CD14-positive monocyte (primary cell): ENCODE results near the gene APOA1. TPM values are rescaled to one million over a fixed set of nuclear protein-coding genes. Genes with fewer than 3 reads are reported as not detected.

ENCODE experiments used
- DNase-seq, 3 donors: peaks; one replicate each; pipeline ENCODE4 v3.0.0-alpha.2; 2011 to 2022
- H2AFZ ChIP-seq: 2 replicates; pipeline ENCODE4 v1.6.0; 2012; ENCODE audit warnings: mild to moderate bottlenecking, low read depth, low read length, inconsistent platforms; ENCODE audit not compliant: insufficient read depth, poor library complexity, severe bottlenecking
- H3K27ac ChIP-seq, 2 donors: 1 replicate in 1 of 2; 2 replicates in 1 of 2; pipeline ENCODE4 v1.5.1; 2012 to 2013; ENCODE audit warnings: low read length in 2 of 2, control low read depth in 1 of 2, inconsistent platforms in 1 of 2, low read depth in 1 of 2, mild to moderate bottlenecking in 1 of 2
- H3K27me3 ChIP-seq, 2 donors: one replicate each; pipeline versions ENCODE4 v1.6.0 to v1.6.1; 2011 to 2013; ENCODE audit warnings: low read length in 2 of 2; ENCODE audit not compliant: control insufficient read depth in 2 of 2, insufficient read depth in 2 of 2
- H3K36me3 ChIP-seq, 2 donors: replicated peaks in 1 of 2; 1 replicate in 1 of 2; 2 replicates in 1 of 2; pipeline versions ENCODE4 v1.5.1 to v1.6.1; 2012 to 2013; ENCODE audit warnings: low read length in 2 of 2, control low read depth in 1 of 2, inconsistent platforms in 1 of 2, mild to moderate bottlenecking in 1 of 2; ENCODE audit not compliant: insufficient read depth in 2 of 2, control insufficient read depth in 1 of 2
- H3K4me1 ChIP-seq, 2 donors: 1 replicate in 1 of 2; 2 replicates in 1 of 2; pipeline versions ENCODE4 v1.5.1 to v1.6.1; 2012 to 2013; ENCODE audit warnings: low read length in 2 of 2, control low read depth in 1 of 2, inconsistent platforms in 1 of 2, mild to moderate bottlenecking in 1 of 2, moderate library complexity in 1 of 2; ENCODE audit not compliant: insufficient read depth in 2 of 2, control insufficient read depth in 1 of 2
- H3K4me2 ChIP-seq: replicated peaks from 2 replicates; pipeline ENCODE3; 2012; ENCODE audit warnings: low read length, moderate library complexity, mild to moderate bottlenecking; ENCODE audit not compliant: poor library complexity, severe bottlenecking; ENCODE audit errors: extremely low read depth
- H3K4me3 ChIP-seq, 3 experiments: fragments of 200-600 bp in 1 of 3; sonication (generic) in 1 of 3; replicated peaks in 1 of 3; 1 replicate in 2 of 3; 2 replicates in 1 of 3; pipeline ENCODE4 v1.5.1; 2011 to 2013; ENCODE audit warnings: low read length in 3 of 3, mild to moderate bottlenecking in 3 of 3, control low read depth in 2 of 3, low read depth in 2 of 3, inconsistent platforms in 1 of 3, moderate library complexity in 1 of 3
- H3K79me2 ChIP-seq: 2 replicates; pipeline ENCODE4 v1.6.0; 2012; ENCODE audit warnings: mild to moderate bottlenecking, control low read depth, inconsistent platforms, low read length, moderate library complexity; ENCODE audit not compliant: insufficient read depth
- H3K9ac ChIP-seq: 2 replicates; pipeline ENCODE4 v1.6.0; 2017; ENCODE audit warnings: low read length, mild to moderate bottlenecking; ENCODE audit not compliant: insufficient read depth, poor library complexity, severe bottlenecking
- H3K9me3 ChIP-seq, 2 donors: replicated peaks in 1 of 2; 1 replicate in 1 of 2; 2 replicates in 1 of 2; pipeline versions ENCODE4 v1.5.1 to v1.6.1; 2012 to 2013; ENCODE audit warnings: low read length in 2 of 2, control low read depth in 1 of 2; ENCODE audit not compliant: control insufficient read depth in 1 of 2, insufficient read depth in 1 of 2
- H4K20me1 ChIP-seq: 2 replicates; pipeline ENCODE4 v1.6.0; 2012; ENCODE audit warnings: mild to moderate bottlenecking, low read length, control low read depth, moderate library complexity; ENCODE audit not compliant: insufficient read depth
- H3K27ac Mint-ChIP-seq, 7 donors: one replicate each; pipeline ENCODE4 v1.8.0; 2020; ENCODE audit warnings: mild to moderate bottlenecking in 7 of 7, mixed read lengths in 7 of 7, moderate library complexity in 6 of 7, inconsistent platforms in 2 of 7
- H3K27me3 Mint-ChIP-seq, 3 donors: one replicate each; pipeline ENCODE4 v1.8.0; 2021 to 2022; ENCODE audit warnings: low read depth in 3 of 3, mild to moderate bottlenecking in 3 of 3, mixed read lengths in 3 of 3, moderate library complexity in 3 of 3, inconsistent platforms in 1 of 3
- H3K36me3 Mint-ChIP-seq, 2 donors: one replicate each; pipeline ENCODE4 v1.8.0; 2020; ENCODE audit warnings: mixed read lengths in 2 of 2, inconsistent platforms in 1 of 2, mild to moderate bottlenecking in 1 of 2
- H3K4me1 Mint-ChIP-seq: one replicate; pipeline ENCODE4 v1.8.0; 2020; ENCODE audit warnings: mild to moderate bottlenecking, mixed read lengths
- H3K4me3 Mint-ChIP-seq, 2 donors: one replicate each; pipeline ENCODE4 v1.8.0; 2020; ENCODE audit warnings: mild to moderate bottlenecking in 2 of 2, mixed read lengths in 2 of 2, moderate library complexity in 1 of 2
- H3K9me3 Mint-ChIP-seq, 7 donors: one replicate each; pipeline ENCODE4 v1.8.0; 2020 to 2022; ENCODE audit warnings: mixed read lengths in 7 of 7, mild to moderate bottlenecking in 6 of 7, moderate library complexity in 6 of 7, inconsistent platforms in 2 of 7
- WGBS: methylation state at CpG from one replicate; pipeline ENCODE4 v1.1.5; 2013; ENCODE audit warnings: missing lambda C conversion rate; ENCODE audit not compliant: insufficient coverage; 5-methylcytosine and 5-hydroxymethylcytosine counted together
- intact Hi-C, 2 donors: fragments of 100-400 bp; cut with micrococcal nuclease; formaldehyde crosslinking; loops; one replicate each; pipeline versions ENCODE4 v1.15.0 to v1.15.1; 2023
- polyA plus RNA-seq, 3 donors: library from polyadenylated mRNA; depleted of rRNA in 1 of 3; unstranded in 2 of 3; stranded (reverse) in 1 of 3; fragments of 300-500 nt in 2 of 3; fragments of >200 nt in 1 of 3; fragmentation: Illumina TruSeq in 2 of 3; gene quantifications; 1 replicate in 2 of 3; 2 replicates in 1 of 3; pipeline ENCODE4 v1.2.3, GENCODE V29; 2012 to 2021
- TF ChIP-seq, protein P1 (sequence below): fragments of 200-600 bp; IDR thresholded peaks from one replicate; pipeline ENCODE4 v1.8.0; 2022; ENCODE audit warnings: antibody characterized with exemption, mild to moderate bottlenecking

APOA1 gene
- polyA plus RNA-seq, 3 donors = 0.29 TPM; not detected in 2

DNA sequence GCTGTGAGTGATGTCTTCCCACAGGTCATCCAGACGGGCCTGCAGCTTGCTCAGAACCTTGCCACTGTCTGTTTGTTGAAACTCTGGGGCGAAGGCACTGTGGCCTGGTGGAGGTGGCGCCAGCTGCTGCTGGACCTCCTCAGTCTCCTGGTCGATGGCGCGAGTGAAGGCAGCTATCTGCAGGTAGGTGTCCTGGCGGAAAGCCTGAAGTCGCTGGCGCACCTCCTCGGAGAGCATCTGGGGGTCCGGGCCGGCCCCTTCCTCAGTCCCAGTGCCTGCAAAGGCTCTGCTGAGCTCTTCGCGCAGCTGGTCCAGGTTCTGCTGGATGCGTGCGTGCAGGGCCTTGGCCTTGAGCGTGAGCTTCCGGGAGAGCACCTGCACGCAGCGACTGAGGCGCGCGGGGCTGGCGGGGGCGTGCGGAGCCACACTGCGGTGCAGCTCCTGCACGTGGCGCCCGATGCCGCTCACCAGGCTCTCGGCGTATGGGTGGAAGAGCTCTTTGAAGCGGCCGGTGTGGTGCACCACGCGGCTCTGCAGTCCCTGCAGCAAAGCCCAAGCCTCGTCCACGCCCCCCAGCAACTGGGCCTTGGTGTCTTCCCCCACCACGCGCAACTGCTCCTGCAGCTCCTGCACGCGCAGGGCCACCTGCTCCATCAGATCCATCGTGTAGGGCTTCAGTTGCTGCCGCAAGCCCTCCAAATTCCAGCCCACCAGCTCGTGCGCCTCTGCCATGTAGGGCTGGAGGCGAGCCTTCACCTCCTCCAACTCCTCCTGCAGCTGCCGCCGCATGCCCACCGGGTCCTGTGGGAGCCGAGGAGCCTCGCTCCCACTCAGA lies 47.0 kb downstream of the APOA1 start:
- Histone ChIP-seq H3K4me2 (no peak overlapping the region), H3K9me3 (no peaks in the 10 kb centered on the region), H2AFZ (peak overlapping the region; percentile 73), H3K27me3 (no peaks in the 10 kb centered on the region), H3K4me1 (peaks cover 22 to 26% of the 10 kb centered on the region in 2 donors), H3K36me3 (peaks cover 13 to 14% of the 10 kb centered on the region in 2 donors), H3K9ac (no peak overlapping the region), H3K27ac (no peak overlapping the region), H3K4me3 (no peak overlapping the region), H4K20me1 (no peaks in the 10 kb centered on the region), H3K79me2 (peaks cover 22% of the 10 kb centered on the region)
- H3K27me3 Mint-ChIP-seq = peaks cover 6 to 14% (median 8%) of the 10 kb centered on the region in 3 donors
- H3K27ac Mint-ChIP-seq = no peak overlapping the region
- no peak overlapping the region for H3K4me3 Mint-ChIP-seq
- H3K36me3 Mint-ChIP-seq = peaks cover 17 to 19% of the 10 kb centered on the region in 2 donors
- peaks cover 0 to 2% (median 0%) of the 10 kb centered on the region in 7 donors for H3K9me3 Mint-ChIP-seq
- H3K4me1 Mint-ChIP-seq = peaks cover 31% of the 10 kb centered on the region
- WGBS = 90% methylated on average over 44 of the region's 53 CpGs
- no peak for DNase-seq
- intact Hi-C loops = no loop called here
- TF ChIP-seq, protein P1, sequence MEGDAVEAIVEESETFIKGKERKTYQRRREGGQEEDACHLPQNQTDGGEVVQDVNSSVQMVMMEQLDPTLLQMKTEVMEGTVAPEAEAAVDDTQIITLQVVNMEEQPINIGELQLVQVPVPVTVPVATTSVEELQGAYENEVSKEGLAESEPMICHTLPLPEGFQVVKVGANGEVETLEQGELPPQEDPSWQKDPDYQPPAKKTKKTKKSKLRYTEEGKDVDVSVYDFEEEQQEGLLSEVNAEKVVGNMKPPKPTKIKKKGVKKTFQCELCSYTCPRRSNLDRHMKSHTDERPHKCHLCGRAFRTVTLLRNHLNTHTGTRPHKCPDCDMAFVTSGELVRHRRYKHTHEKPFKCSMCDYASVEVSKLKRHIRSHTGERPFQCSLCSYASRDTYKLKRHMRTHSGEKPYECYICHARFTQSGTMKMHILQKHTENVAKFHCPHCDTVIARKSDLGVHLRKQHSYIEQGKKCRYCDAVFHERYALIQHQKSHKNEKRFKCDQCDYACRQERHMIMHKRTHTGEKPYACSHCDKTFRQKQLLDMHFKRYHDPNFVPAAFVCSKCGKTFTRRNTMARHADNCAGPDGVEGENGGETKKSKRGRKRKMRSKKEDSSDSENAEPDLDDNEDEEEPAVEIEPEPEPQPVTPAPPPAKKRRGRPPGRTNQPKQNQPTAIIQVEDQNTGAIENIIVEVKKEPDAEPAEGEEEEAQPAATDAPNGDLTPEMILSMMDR = no peak

GRCh38 chr11:116788975-116789374 lies 48.4 kb downstream of the APOA1 start:
- WGBS = 100% methylated on average over 3 of the region's 4 CpGs
- Mint-ChIP-seq H3K27ac (peak overlapping the region in 3 of 7 donors; percentile 7 to 97 (median 93)), H3K27me3 (peaks cover 6 to 14% (median 8%) of the 10 kb centered on the region in 3 donors), H3K9me3 (peaks cover 0 to 2% (median 0%) of the 10 kb centered on the region in 7 donors), H3K4me1 (peaks cover 31% of the 10 kb centered on the region), H3K4me3 (peak overlapping the region; percentile 7 to 94), H3K36me3 (peaks cover 31 to 33% of the 10 kb centered on the region in 2 donors)
- Histone ChIP-seq H3K27me3 (no peaks in the 10 kb centered on the region), H3K4me3 (no peak overlapping the region), H3K36me3 (peaks cover 27 to 28% of the 10 kb centered on the region in 2 donors), H3K9ac (no peak overlapping the region), H3K4me2 (no peak overlapping the region), H2AFZ (no peak overlapping the region), H4K20me1 (no peaks in the 10 kb centered on the region), H3K4me1 (peaks cover 22 to 26% of the 10 kb centered on the region in 2 donors), H3K79me2 (peaks cover 34% of the 10 kb centered on the region), H3K9me3 (no peaks in the 10 kb centered on the region), H3K27ac (no peak overlapping the region)
- intact Hi-C loops = loop anchor here (5.0 to 10.0 kb wide), 2 partner anchors 443 to 536 kb away; partner anchors contain the start of genes CEP164 (in 1 of the 2), PCSK7 (in 1 of the 2) and RNF214 (in 1 of the 2)
- no peak for DNase-seq
- TF ChIP-seq, protein P1 = no peak
